ENCODE results near the gene PTPRN2.

DNA sequence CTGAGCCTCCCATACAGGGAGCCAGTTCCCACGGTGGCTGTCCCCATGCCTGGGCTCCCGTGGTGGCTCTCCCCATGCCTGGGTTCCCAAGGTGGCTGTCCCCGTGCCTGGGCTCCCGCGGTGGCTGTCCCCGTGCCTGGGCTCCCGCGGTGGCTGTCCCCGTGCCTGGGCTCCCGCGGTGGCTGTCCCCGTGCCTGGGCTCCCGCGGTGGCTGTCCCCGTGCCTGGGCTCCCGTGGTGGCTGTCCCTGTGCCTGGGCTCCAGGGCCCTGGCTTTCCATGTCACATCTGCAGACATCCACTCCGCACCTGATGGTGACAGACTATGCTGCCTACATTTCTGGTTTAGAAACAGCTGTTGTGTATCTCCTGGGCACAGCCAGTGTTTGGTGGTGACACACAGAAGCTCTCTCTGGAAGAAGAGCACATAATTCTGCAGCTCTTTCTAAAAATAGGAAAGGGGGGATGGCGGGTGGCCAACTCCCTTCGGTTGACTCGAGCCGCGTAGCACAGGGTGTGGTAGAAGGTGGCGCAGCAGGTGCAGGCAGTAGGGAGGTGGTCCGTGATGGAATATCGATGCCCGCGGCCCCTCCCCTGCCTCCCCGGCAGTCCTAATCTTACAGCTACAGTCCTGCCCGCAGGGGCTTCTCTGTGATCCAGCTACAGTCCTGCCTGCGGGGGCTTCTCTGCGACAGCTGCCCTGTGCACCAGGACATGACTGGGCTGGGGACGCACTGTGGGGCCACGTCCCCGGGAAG is 999.6 kb downstream of the PTPRN2 start:
- TF ChIP-seq, protein P1, sequence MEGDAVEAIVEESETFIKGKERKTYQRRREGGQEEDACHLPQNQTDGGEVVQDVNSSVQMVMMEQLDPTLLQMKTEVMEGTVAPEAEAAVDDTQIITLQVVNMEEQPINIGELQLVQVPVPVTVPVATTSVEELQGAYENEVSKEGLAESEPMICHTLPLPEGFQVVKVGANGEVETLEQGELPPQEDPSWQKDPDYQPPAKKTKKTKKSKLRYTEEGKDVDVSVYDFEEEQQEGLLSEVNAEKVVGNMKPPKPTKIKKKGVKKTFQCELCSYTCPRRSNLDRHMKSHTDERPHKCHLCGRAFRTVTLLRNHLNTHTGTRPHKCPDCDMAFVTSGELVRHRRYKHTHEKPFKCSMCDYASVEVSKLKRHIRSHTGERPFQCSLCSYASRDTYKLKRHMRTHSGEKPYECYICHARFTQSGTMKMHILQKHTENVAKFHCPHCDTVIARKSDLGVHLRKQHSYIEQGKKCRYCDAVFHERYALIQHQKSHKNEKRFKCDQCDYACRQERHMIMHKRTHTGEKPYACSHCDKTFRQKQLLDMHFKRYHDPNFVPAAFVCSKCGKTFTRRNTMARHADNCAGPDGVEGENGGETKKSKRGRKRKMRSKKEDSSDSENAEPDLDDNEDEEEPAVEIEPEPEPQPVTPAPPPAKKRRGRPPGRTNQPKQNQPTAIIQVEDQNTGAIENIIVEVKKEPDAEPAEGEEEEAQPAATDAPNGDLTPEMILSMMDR (IDR thresholded peaks at IDR 0.05) = no peak
- TF ChIP-seq ZFX (IDR thresholded peaks at IDR 0.05; ENCODE audit: borderline replicate concordance) = no peak
